T47D (cell line): ENCODE results near the gene ELL.

Experiments used
- DNase-seq, 2 experiments: peaks; one replicate each; pipeline versions ENCODE4 v3.0.0 to v3.0.0-alpha.2; 2011 to 2012; ENCODE audit warnings: low read depth in 1 of 2, low spot score in 1 of 2
- JUND ChIP-seq: IDR thresholded peaks from 2 replicates; pipeline ENCODE4 v1.6.1; 2012; ENCODE audit warnings: low read depth
- in situ Hi-C: cut with HindIII; loops from 2 replicates; pipeline ENCODE4 v1.10.0; 2016; ENCODE audit warnings: low sequenced_read_pairs, low pct_unique_long_range_greater_than_20kb

Gene ELL

DNA sequence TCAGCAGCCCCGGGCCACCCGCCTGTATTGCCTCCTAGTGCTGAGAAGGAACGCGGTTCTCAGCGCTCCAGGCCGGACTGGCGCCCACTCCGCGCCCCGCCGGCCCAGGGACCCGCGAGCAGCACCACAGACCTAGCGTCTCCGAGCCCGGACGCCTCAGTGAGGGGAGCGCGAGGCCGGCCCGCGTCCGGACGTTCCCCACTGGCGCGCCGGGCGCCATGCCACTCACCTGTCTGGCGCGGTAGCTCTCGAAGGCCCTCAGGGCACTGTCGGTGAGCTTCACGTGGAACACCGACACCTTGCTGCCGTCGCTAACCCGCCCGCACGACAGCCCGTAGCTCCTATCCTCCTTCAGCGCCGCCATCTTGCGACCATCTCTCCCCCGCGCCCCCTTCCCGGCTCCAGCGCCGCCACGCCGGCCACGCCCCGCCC, at the start of gene ELL:
Gene ELL, minus strand, starts transcription at position 379 of the 432 bp plus-strand sequence. Its CDS starts 15 bp downstream, at position 364.
- DNase-seq, result no peak
- in situ Hi-C loops, result no loop called here
- TF ChIP-seq JUND, result no peak

DNA sequence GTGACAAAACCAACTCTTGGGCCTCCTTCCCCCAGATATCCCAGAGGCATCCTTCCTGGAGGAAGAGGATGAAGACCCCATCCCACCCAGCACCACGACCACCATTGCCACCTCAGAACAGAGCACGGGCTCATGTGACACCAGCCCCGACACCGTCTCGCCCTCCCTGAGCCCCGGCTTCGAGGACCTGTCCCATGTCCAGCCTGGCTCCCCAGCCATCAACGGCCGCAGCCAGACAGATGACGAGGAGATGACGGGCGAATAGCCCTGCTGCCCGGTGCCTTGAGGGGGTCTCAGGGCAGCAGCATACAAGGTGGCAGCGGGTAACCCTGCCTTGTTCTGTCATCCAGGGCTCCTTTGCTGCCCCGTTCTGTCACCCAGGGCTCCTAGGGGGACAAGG, 46.5 kb upstream of the ELL start:
- no peak for TF ChIP-seq JUND
- in situ Hi-C loops, result no loop called here
- DNase-seq, result no peak

DNA sequence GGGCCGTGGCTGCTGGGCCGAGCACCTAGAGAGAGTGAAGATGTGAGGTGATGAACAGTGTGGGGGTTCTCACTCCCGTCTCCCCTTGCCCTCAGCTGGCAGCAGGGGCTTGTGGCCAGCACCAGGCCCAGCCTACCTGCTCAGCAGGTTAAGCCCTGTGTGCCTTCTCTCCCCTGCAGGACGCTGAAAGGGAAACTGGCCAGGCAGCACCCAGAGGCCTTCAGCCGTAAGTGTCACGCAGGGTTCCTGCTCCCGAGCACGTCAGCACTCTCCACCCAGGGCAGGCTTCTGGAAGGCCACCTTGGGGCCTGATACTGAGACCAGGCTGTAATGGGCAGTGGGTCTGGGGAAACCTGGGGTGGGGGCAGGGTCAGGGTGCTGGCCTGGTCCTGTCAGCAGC, 45.1 kb upstream of the ELL start:
- DNase-seq, result no peak
- TF ChIP-seq JUND, result no peak
- in situ Hi-C loops, result no loop called here

DNA sequence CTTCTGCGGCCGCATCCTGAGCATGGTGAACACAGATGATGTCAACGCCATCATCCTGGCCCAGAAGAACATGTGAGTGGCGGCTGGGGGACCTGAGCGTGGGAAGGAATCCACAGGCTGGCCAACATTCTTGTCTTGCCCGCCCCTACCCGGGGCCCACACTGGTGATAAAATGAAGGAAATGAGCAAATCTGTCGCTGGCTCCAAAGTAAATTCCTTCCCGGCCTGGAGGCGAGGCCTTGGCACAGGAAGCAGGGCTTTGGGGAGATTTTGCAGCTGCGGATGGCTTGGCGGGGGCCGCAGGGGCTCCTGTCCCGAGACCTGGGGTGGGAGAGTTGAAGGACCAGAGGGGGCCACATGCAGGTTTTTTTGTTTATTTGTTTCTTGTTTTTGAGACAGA, 40.2 kb upstream of the ELL start:
- in situ Hi-C loops, result no loop called here
- DNase-seq, result no peak
- no peak for TF ChIP-seq JUND

DNA sequence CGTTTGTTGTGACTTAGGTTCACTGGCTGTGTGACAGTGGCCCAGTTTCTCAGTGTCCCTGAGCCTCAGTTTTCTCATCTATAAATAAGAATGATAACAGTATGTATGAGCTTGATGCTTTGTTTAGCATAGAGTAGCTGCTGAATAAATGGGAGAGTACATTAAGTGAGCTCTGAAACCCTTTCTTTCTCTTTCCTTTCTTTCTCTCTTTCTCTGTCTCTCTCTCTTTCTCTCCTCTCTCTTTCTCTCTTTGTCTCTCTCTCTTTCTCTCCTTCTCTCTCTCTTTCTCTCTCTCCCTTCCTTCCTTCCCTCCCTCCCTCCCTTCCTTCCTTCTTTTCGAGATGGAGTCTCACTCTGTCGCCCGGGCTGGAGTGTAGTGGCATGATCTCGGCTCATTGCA, 37.8 kb upstream of the ELL start:
- no peak for TF ChIP-seq JUND
- in situ Hi-C loops, result no loop called here
- DNase-seq, result no peak

DNA sequence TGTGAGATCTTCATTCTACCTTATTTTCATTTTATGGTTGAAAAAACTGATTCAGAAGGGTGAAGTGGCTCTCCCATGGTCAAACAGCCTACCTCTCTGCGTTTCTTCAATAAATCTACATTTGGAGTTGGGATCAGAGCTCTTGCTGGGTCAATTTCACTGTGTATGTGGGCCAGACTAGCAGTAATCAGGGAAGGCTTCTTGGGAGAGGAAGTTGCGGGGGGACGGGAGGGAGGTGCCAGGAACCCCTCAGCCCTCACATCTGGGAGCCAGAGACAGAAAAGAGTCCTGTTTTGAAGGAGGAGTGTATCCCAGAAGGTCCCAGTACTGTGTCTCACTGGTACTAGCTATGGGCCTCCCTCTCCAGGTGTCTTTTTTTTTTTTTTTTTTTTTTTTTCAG, 36.7 kb upstream of the ELL start:
- no peak for TF ChIP-seq JUND
- in situ Hi-C loops, result no loop called here
- DNase-seq, result no peak

DNA sequence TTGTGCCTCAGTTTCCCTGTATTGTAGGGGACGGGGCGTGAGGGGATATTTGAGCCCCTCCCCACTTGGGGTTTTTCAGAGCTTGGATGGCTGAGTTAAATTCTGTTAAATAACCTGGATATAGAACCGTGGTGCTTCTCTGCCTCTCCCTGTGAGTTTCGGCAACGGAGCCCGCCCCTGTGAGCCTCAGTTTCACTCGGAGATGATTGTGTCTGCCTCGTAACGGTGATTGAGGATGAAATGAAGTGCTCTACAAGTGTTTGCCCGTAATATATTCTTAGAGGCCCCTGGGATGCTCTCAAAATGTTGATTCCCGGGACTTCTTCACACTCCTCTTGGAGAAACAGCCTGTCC, 36.3 kb upstream of the ELL start:
- no peak for DNase-seq
- no peak for TF ChIP-seq JUND
- in situ Hi-C loops, result no loop called here

DNA sequence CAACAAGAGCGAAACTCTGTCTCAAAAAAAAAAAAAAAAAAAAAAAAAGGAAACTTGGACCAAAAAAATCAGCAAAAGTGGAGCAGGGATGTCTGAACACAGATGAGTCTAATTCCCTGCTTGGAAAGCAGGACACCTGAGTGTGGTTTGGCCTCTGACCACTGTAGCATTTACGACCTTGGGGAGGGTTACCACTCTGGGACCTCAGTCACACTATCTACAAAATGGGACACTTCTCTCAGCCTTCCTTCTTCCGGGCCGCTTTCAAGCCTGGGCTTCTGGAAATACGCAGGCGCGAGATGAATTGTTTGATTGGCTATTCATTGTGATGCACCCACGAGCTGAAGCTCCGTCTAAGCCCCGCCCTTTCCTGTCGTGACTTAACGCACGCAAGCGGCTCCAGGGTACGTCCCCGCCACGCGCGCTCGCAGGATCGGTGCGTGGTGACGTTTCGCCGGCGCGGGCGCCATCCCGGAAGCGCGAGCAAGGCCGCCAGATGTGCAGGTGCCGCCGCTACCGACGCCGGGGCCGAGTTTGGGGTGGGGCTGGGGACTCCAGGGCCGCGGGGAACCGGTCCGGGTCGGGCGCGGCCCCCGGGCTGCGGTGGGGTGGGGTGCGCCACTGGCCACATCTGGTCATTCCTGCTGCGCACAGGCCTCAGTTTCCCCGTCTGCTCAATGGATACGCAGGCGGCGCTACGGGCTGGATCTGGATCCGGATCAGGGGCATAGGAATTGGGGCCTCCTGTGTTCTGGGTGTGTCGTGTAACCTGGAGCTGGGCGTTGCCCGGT, 35.7 kb upstream of the ELL start, which contains the start of gene KXD1:
Gene KXD1, plus strand, starts transcription at position 460 of the 791 bp plus-strand sequence. CDS start 4,187 bp downstream, outside the sequence.
- no peak for TF ChIP-seq JUND
- in situ Hi-C loops, result no loop called here
- DNase-seq, result peak; percentile 85 to 98

DNA sequence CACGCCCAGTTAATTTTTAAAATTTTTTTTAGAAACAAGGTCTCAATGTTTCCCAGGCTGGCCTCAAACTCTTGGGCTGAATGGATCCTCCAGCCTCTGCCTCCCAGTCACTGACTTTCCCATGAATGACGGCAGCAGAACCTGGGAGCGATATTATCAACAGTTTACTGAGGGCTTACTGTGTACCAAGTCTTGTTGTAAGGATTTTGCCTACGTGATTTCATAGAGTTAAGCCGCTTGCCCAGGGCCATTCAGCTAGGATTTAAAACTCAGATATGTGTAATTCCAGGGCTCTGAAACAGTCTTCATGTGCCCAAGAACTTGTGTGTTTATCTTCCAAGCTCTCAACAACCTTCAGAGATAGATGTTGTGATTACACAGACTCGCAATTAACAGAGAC, 29.8 kb upstream of the ELL start:
- DNase-seq, result peak; percentile 44 to 79

DNA sequence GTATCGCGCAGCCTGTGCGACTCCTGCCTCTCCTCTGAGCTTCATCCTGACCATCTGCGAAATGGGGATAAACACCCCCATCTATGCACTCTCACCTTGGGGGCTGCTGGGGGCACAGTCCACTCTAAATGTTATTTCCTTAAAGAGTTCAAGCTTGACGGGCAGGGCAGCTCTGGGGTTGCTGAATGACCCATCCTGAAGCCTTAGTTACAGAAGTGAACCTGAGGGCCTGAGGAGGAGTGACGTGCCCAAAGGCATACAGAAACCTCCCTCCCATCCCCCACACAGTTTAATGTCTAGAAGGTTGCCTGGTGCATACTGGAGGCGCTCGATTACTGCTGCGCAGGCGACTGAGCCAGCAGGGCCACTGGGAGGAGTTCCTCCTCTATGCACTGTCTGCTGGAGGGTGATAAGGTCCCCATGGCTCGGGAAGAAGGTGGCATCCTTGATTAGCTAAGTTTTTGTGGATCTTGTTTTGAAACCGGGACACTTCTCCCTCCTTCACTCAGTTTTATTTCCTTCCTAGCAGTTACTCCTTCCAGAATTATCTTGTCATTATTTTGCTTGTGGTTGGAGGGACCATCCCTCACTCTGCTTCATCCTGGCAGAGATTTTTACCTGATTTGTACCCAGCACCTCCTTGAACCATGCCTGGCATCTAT, 22.1 kb upstream of the ELL start:
- in situ Hi-C loops, result no loop called here
- no peak for TF ChIP-seq JUND
- peak; percentile 44 to 86 for DNase-seq

More for the DNA sequence above, 29.8 kb upstream of the ELL start:
- in situ Hi-C loops, result no loop called here
- no peak for TF ChIP-seq JUND

DNA sequence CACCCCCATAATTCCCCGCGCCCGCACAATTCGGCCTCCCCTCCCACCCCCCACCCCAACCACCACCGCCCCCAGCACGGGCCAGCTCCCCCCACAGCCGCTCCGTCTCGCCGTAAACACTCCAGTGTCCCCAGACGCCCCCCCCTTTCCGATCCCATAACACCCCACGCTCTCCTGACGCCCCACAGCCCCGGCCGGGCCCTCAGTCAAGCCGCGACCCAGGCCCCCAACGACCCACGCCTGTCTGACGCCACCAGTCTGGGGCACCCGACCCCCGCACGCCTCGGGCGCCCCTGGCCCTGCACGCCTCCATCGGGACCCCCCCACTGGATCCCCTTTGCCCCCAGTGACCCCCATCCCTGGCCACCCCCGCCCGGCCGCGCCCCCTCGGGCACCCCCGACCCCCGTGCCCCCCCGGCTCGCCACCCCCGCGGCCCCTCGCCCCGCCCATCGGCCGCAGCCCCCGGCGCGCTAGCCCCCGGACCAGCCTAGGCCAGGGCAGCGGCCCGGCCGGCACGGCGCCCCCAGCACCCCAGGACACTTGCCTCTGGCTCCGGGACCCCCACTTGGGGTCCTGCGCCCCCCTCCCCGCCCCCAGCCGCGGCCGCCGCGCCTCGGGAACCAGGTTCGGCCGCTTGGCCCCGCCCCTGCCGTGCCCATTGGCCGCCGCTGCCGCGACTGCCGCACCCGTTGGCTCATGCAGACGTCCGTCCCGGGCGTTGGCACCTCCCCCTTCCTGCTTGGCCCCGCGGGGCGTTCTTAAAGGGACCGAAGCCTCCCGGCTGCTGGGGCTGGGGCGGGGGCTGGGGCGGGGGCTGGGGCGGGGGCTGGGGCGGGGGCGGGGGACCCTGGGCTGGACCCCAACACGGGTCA, 21.3 kb upstream of the ELL start, which contains the start of gene FKBP8:
Gene FKBP8, minus strand, starts transcription at position 633 of the 873 bp plus-strand sequence. CDS start 1,603 bp downstream, outside the sequence.
- in situ Hi-C loops, result no loop called here
- no peak for TF ChIP-seq JUND
- peak; percentile 86 to 94 for DNase-seq

DNA sequence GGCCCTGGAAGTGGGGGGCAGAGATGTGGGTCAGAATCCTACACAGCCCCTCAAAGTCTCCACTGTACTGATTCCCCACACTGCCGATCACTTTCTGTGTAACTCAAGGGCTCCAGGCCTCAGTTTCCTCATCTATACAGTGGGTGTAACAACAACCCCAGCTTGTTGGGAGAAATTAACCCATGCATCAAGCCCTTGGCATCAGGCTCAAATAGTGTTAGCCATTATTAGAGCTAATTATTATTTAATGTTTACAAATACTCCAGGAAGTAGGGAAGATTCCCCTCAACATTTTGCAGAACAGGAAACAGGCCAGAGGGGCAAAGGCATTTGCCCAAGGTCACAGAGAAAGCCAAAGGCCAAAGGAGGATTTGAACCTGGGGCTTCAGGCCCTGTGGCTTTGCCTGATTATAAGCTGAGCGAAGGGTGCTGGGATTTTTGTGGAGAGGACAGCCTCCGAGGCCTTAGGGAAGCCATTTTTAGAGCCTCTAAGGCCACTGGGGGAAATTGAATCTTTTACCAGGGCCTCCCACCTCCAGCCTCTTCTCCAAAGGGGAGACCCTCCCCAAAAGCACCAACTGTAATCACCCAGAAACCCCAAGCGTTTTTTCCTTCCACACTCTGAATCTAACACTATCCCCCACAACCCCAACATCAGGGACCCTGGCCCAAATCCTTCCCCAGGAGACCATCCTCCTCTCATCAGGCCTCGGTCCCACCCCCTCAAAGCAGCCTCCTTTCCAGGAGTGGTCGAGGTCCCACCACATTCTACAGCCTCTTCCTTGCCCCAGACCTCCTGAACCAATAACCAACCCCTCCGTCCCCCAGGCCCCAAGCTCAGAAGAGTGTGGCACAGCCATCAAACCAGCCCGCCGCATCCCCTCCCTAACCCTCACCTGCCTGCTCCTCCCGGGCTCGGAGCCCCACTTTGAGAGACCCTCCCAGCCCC, 20.4 kb upstream of the ELL start:
- DNase-seq, result no peak
- TF ChIP-seq JUND, result no peak

More for the DNA sequence above, 20.4 kb upstream of the ELL start:
- in situ Hi-C loops, result no loop called here
